CD4-positive, alpha-beta T cell (primary cell): Measurements from ENCODE around the gene TBC1D3B. TPM values are rescaled to one million over a fixed set of nuclear protein-coding genes. Genes with fewer than 3 reads are reported as not detected.

ENCODE experiments used
- ATAC-seq: fragments of 200-7000 bp; cut with Tn5 transposase; one replicate; pipeline ENCODE4 v1.10.0; 2022; ENCODE audit warnings: mild to moderate bottlenecking; ENCODE audit not compliant: poor library complexity
- CTCF ChIA-PET: fragments of 350-600 bp; sonication (Branson Sonifier 250); formaldehyde crosslinking; loops from one replicate; lab custom pipeline; 2021; ENCODE audit warnings: antibody characterized with exemption, inconsistent platforms; lab: Charles Lee
- POLR2A ChIA-PET: fragments of 350-600 bp; sonication (Branson Sonifier 250); formaldehyde crosslinking; loops from one replicate; lab custom pipeline; 2021; ENCODE audit warnings: antibody characterized with exemption, inconsistent platforms; lab: Charles Lee
- DNase-seq, 14 experiments: peaks; one replicate each; pipeline ENCODE4 v3.0.0-alpha.2; 2013 to 2020; ENCODE audit warnings: mixed read lengths in 2 of 14
- H3K27ac ChIP-seq, 2 donors: one replicate each; pipeline versions ENCODE4 v1.5.1 to v1.7.0; 2013; ENCODE audit warnings: low read length in 2 of 2, low read depth in 1 of 2, mild to moderate bottlenecking in 1 of 2
- H3K27me3 ChIP-seq, 2 experiments: 1 replicate in 1 of 2; 2 replicates in 1 of 2; pipeline versions ENCODE4 v1.6.1 to v1.7.0; 2013; ENCODE audit warnings: low read length in 2 of 2, control low read depth in 1 of 2, mild to moderate bottlenecking in 1 of 2, moderate library complexity in 1 of 2; ENCODE audit not compliant: insufficient read depth in 2 of 2, control insufficient read depth in 1 of 2
- H3K36me3 ChIP-seq: one replicate; pipeline ENCODE4 v1.6.1; 2013; ENCODE audit warnings: low read length, control low read depth; ENCODE audit not compliant: insufficient read depth
- H3K4me1 ChIP-seq: one replicate; pipeline ENCODE4 v1.6.1; 2013; ENCODE audit warnings: low read length, control low read depth; ENCODE audit not compliant: insufficient read depth
- H3K4me3 ChIP-seq: one replicate; pipeline ENCODE4 v1.5.1; 2013; ENCODE audit warnings: mild to moderate bottlenecking, low read length, moderate library complexity
- H3K9me3 ChIP-seq, 2 experiments: 1 replicate in 1 of 2; 2 replicates in 1 of 2; pipeline versions ENCODE4 v1.6.1 to v1.7.0; 2013; ENCODE audit warnings: low read length in 2 of 2, mild to moderate bottlenecking in 2 of 2, control low read depth in 1 of 2, moderate library complexity in 1 of 2; ENCODE audit not compliant: control insufficient read depth in 1 of 2, insufficient read depth in 1 of 2
- H3K27ac Mint-ChIP-seq: one replicate; pipeline ENCODE4 v1.8.0; 2020; ENCODE audit warnings: mixed read lengths
- H3K27me3 Mint-ChIP-seq: one replicate; pipeline ENCODE4 v1.8.0; 2021; ENCODE audit warnings: mixed read lengths
- H3K36me3 Mint-ChIP-seq: one replicate; pipeline ENCODE4 v1.8.0; 2021; ENCODE audit warnings: low read depth, mixed read lengths
- H3K4me1 Mint-ChIP-seq: one replicate; pipeline ENCODE4 v1.8.0; 2021; ENCODE audit warnings: low read depth, mixed read lengths
- H3K4me3 Mint-ChIP-seq: one replicate; pipeline ENCODE4 v1.8.0; 2020; ENCODE audit warnings: mild to moderate bottlenecking, mixed read lengths
- H3K9me3 Mint-ChIP-seq: one replicate; pipeline ENCODE4 v1.8.0; 2020; ENCODE audit warnings: mixed read lengths
- intact Hi-C, 2 experiments: fragments of 100-400 bp; cut with DNase I in 1 of 2; cut with micrococcal nuclease in 1 of 2; formaldehyde crosslinking; loops; one replicate each; pipeline versions ENCODE4 v1.15.1 to v1.9.0; 2023 to 2025; cut with DNase I, micrococcal nuclease
- total RNA-seq, 174 experiments: library from RNA in 2 of 174; stranded (reverse) in 2 of 174; gene quantifications; one replicate each; pipeline ENCODE4 v1.2.3 and lab custom pipeline; 2021 to 2026
- TF ChIP-seq, protein P1 (sequence below): fragments of 200-600 bp; IDR thresholded peaks from one replicate; pipeline ENCODE4 v1.8.0; 2022; ENCODE audit warnings: antibody characterized with exemption, mild to moderate bottlenecking

The TBC1D3B gene
- total RNA-seq, 2 experiments from 2014 or later, result 1.5 to 1.6 TPM

DNA sequence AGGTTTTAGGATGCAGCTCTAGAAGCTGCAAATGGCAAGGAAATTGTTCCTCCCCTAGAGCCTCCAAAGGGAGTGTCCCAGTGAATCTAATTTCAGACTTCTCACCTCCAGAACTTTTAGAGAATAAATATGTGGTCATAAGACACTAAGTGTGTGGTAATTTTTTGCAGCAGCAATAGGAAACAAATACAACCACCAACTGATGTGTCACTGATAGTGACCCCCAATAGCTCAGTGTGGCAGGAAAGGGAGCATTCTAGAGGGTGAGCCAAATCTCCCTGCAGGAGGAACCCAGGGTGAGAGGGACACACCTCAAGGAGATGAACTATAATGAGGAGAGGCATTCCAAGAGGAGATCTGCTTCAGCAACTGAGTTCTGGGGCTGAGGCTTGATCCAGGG, 38.5 kb upstream of the TBC1D3B start:
- H3K4me3 ChIP-seq, result no peak overlapping the region
- ATAC-seq (no peak), DNase-seq (no peak)
- TF ChIP-seq, protein P1, sequence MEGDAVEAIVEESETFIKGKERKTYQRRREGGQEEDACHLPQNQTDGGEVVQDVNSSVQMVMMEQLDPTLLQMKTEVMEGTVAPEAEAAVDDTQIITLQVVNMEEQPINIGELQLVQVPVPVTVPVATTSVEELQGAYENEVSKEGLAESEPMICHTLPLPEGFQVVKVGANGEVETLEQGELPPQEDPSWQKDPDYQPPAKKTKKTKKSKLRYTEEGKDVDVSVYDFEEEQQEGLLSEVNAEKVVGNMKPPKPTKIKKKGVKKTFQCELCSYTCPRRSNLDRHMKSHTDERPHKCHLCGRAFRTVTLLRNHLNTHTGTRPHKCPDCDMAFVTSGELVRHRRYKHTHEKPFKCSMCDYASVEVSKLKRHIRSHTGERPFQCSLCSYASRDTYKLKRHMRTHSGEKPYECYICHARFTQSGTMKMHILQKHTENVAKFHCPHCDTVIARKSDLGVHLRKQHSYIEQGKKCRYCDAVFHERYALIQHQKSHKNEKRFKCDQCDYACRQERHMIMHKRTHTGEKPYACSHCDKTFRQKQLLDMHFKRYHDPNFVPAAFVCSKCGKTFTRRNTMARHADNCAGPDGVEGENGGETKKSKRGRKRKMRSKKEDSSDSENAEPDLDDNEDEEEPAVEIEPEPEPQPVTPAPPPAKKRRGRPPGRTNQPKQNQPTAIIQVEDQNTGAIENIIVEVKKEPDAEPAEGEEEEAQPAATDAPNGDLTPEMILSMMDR, result no peak
- H3K27ac ChIP-seq, result no peak overlapping the region
- Mint-ChIP-seq H3K9me3 (no peaks in the 10 kb centered on the region), H3K27ac (no peak overlapping the region), H3K4me3 (no peak overlapping the region), H3K27me3 (peaks cover 17% of the 10 kb centered on the region), H3K4me1 (no peaks in the 10 kb centered on the region), H3K36me3 (no peaks in the 10 kb centered on the region)
- intact Hi-C loops, result no loop called here
- CTCF ChIA-PET, result no interaction called here
- POLR2A ChIA-PET, result no interaction called here
- no peaks in the 10 kb centered on the region for H3K9me3 ChIP-seq
- H3K36me3 ChIP-seq, result no peaks in the 10 kb centered on the region
- no peaks in the 10 kb centered on the region for H3K4me1 ChIP-seq
- peaks cover 7 to 8% of the 10 kb centered on the region in 2 experiments for H3K27me3 ChIP-seq

DNA sequence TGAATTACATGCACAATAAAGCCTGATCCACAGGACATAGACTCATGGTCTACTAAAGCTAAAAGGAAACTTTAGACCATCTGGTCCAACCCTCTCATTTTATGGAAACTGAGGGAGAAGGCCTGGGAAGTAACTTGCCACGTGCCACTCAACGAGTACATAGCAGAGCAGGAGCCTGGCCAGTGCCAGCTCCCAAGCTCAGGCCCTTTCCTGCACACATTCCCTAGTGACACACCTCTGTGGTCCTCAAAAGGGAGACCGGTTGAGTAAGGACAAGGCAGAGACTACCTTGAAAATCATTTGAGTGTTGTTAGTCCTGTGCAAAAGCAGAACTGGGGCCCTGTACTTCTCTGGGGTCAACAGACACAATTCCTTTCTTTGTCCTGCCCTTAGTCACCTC, 37.3 kb upstream of the TBC1D3B start:
- Mint-ChIP-seq H3K27ac (no peak overlapping the region), H3K36me3 (no peaks in the 10 kb centered on the region), H3K4me3 (no peak overlapping the region), H3K4me1 (no peaks in the 10 kb centered on the region), H3K9me3 (no peaks in the 10 kb centered on the region), H3K27me3 (peaks cover 19% of the 10 kb centered on the region)
- TF ChIP-seq, protein P1, result no peak
- no peaks in the 10 kb centered on the region for H3K36me3 ChIP-seq
- DNase-seq, result no peak
- ChIA-PET POLR2A (no interaction called here), CTCF (no interaction called here)
- H3K4me1 ChIP-seq, result no peaks in the 10 kb centered on the region
- H3K4me3 ChIP-seq, result no peak overlapping the region
- no peak for ATAC-seq
- H3K27ac ChIP-seq, result no peak overlapping the region
- H3K27me3 ChIP-seq, result peaks cover 7 to 8% of the 10 kb centered on the region in 2 experiments
- no peaks in the 10 kb centered on the region for H3K9me3 ChIP-seq
- intact Hi-C loops, result no loop called here

DNA sequence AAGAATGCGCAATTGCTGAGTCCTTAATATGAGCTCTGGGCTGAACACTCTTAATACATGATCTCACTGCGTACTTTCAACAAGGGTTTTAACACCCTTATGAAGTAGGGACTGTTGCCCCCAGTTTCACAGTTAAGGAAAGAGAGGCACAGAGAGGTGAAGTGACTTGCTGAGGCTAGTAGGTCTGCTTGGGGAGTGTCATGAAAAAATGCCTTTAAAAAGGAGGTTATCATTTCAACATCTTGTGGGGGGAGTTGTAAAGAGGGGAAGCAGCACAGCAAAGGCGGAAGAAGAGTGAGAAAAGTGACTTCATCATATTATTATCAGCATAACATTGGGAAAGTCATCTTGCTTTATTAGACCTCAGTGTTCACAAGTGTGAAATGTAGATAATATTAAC, 36.5 kb upstream of the TBC1D3B start:
- no peak for DNase-seq
- peaks cover 7 to 8% of the 10 kb centered on the region in 2 experiments for H3K27me3 ChIP-seq
- H3K27ac Mint-ChIP-seq, result no peak overlapping the region

More for the DNA sequence above, 36.5 kb upstream of the TBC1D3B start:
- Histone ChIP-seq H3K27ac (no peak overlapping the region), H3K9me3 (no peaks in the 10 kb centered on the region), H3K4me1 (no peaks in the 10 kb centered on the region), H3K4me3 (no peak overlapping the region), H3K36me3 (no peaks in the 10 kb centered on the region)
- H3K9me3 Mint-ChIP-seq, result no peaks in the 10 kb centered on the region
- H3K4me3 Mint-ChIP-seq, result no peak overlapping the region
- CTCF ChIA-PET, result no interaction called here
- intact Hi-C loops, result no loop called here
- H3K27me3 Mint-ChIP-seq, result peaks cover 19% of the 10 kb centered on the region
- ATAC-seq, result no peak
- no peaks in the 10 kb centered on the region for H3K36me3 Mint-ChIP-seq
- no peaks in the 10 kb centered on the region for H3K4me1 Mint-ChIP-seq
- POLR2A ChIA-PET, result no interaction called here
- TF ChIP-seq, protein P1, result no peak
